GM18861 (cell line): ENCODE results near the gene HSPA1A.
"Not testable (repeated sequence)": the region's sequence is repeated elsewhere in the genome, so short reads cannot be mapped to it uniquely, and the experiment has no call there.

Source experiments
- ATAC-seq: cut with Tn5 transposase; IDR thresholded peaks from one replicate; pipeline ENCODE4 v1.9.1; 2021; ENCODE audit not compliant: unreplicated experiment

HSPA1A gene

DNA sequence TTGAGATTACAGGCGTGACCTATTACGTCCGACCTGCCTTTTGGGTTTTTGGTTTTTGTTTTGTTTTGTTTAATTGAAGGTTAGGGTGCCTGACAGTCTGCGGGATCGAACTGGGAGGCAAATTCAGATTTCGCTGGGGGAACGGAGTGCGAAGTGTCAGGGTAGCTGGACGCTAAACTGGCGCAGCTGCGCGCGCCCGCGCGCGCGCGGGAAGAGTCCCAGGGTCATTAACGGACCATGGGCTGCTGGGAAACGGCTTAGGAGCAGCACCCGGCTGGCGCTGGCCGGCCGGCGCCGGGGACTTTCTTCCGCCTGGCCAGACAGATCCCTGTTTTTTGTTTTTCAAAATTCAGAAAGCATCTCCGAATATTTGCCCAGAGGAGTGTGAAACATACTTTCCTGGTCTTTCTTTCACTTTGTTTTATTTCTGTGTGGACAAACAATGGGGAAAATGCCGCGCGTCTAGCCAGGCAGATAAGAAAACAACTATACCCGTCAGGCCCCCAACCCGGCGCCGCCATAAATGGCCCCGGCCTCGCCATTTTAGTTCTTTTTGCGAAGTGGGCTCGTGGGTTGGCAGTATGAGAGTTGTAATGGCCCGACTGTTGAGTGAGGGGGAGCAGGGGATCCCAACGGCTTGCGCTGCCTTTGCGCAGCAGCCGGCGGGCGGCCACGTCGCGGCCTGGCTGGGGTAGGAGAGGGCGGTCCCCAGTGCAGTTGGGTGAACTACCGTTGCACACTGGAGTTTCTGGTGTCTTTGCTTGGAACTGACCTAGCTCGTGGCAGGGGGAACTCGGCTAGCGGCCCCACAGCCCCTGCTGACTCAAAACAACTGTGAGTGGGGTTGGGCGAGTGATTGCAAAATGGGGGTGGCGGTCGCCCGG is 19.3 kb downstream of the HSPA1A start:
- ATAC-seq: no peak

DNA sequence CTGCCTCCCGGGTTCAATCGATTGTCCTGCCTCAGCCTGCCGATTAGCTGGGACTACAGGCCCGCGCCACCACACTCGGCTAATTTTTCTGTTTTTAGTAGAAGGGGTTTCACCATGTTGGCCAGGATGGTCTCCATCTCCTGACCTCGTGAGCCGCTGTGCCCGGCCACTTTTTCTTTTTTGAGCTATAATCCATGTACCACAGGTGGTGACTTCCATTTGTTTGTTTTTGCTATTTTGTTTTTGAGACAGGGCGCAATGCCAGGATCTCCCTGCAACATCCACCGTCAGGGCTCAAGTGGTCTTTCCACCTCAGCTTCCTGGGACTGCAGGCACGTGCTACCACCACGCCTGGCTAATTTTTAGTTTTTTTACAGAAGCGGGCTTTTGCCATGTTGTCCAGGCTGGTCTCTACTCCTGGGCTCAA is 20.7 kb downstream of the HSPA1A start:
- ATAC-seq: no peak

DNA sequence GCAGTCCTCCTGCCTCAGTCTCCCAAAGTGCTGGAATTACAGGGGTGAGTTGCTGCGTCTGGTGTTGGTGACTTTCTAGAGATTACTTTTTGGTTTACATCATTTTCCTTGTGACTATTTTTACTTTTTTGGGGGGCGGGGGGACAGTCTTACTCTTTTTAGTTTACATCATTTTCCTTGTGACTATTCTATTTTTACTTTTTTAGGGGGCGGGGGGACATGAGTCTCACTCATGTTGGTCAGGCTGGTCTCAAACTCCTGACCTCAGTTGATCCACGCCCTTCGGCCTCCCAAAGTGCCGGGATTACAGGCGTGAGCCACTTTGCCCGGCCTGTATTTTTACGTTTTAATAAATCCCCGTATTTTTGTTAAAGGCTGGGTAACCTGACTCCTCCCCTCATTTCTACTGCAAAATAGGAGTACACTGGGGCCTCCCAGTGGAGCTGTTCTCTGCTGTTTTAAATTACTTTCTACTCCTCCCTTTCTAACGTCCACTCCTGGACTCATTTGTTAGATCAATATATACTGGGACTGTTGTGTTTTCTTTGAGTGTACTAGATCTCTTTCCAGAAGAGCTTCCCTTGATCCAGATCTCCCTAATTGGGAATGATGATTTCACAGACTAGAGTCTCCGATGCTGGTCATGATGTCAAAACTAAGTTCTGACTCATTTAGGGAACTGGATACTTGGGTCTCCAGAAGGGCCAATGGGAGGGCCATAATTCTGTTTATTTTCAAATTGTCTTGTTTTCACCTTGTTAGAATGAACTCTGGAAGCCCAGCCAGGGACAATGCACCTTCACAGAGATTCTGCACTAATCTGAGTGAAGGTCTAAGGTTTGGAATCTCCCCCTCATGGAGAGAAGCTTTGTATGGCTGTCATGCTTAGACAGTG is 21.4 kb downstream of the HSPA1A start:
- ATAC-seq: no peak

DNA sequence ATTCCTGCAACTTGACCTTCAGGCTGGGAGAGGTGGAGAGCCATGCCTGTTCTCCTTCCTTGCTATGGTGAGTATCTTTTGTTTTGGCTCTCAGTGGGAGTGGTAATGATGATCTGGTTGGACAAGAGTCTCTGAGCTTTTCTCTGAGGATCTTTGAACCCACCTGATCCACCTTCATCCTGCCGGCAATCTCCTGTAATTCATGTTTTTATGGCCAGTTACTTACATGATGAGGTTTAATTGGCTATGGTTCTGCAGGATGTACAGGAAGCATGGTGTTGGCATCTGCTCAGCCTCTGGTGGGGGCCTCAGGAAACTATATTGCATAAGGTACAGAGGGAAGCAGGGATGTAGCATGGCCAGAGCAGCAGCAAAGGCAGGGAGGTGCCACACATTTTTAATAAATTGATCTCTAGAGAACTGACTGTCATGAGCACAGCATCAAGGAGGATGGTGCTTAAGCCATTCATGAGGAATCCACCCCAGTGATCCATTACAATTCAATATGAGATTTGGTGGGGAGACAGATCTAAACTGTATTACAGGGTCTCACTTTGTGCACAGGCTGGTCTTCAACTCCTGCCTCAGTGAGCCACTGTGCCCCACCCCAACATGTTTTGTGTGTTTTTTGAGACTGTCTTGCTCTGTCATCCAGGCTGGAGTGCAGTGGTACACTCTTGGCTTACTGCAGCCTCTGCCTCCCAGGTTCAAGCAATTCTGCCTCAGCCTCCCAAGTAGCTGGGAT is 22.2 kb downstream of the HSPA1A start:
- ATAC-seq: no peak

DNA sequence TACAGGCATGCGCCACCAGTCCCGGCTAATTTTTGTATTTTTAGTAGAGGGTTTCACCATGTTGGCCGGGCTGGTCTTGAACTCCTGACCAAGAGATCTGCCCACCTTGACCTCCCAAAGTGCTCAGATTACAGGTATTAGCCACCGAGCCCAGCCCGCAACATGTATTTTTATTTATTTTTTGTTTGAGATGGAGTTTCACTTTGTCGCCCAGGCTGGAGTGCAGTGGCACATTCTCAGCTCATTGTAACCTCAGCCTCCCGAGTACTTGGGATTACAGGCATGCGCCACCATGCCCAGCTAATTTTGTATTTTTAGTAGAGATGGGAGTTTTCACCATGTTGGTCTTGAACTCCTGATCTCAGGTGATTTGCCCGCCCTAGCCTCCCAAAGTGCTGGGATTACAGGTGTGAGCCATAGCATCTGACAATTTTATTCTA is 22.8 kb downstream of the HSPA1A start:
- ATAC-seq: not testable (repeated sequence)

DNA sequence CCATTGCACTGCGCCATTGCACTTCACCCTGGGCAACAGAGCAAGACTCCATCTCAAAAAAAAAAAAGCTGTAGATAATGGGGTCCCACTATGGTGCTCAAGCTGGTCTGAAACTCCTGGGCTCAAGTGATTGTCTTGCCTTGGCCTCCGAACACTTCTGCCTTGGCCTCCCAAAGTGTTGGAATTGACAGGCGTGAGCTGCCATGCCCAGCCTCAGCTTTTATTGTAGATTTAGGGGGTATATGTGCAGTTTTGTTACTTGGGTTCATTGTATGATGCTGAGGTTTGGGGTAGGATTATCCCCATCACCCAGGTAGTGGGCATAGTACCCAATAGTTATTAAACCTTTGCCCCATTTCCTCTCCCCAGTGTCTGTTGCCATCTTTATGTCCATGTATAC is 23.6 kb downstream of the HSPA1A start:
- no peak for ATAC-seq

DNA sequence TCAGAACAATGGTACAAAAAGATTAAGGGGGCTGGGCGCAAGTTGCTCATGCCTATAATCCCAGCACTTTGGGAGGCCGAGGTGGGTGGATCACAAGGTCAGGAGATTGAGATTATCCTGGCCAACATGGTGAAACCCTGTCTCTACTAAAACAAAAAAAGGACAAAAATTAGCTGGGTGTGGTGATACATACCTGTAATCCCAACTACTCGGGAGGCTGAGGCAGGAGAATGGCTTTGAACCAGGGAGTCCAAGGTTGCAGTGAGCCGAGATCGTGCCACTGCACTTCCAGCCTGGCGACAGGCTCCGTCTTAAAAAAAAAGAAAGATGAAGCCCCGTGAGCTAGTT is 24.4 kb downstream of the HSPA1A start:
- not testable (repeated sequence) for ATAC-seq

DNA sequence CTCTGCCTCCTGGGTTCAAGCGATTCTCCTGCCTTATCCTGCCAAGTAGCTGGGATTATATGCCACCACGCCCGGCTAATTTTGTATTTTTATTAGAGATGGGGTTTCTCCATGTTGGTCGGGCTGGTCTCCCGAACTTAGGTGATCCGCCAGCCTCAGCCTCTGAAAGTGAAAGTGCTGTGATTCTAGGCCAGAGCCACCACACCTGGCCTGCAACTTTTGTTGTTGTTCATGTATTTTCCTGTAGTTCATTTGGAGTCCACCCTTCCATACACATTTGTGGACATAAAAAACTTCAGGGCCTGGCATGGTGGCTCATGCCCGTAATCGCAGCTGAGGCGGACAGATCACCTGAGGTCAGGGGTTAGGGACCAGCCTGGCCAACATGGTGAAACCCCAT is 26.7 kb downstream of the HSPA1A start:
- no peak for ATAC-seq

DNA sequence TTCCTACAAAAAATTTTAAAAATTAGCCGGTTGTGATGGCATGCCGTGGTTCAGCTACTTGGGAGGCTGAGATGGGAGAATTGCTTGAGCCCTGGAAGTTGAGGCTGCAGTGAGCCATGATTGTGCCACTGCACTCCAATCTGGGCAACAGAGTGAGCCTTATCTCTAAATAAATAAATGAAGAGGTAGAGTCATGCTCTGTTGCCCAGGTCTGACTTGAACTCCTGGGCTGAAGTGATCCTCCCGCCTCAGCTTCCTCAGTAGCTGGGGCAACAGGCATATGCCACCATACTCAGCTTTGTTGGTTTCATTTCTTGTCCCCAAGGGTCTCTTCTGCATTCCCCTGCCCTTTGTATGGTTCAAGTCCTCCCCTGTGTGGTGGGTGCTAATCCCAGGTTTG is 29.2 kb downstream of the HSPA1A start:
- ATAC-seq: no peak

DNA sequence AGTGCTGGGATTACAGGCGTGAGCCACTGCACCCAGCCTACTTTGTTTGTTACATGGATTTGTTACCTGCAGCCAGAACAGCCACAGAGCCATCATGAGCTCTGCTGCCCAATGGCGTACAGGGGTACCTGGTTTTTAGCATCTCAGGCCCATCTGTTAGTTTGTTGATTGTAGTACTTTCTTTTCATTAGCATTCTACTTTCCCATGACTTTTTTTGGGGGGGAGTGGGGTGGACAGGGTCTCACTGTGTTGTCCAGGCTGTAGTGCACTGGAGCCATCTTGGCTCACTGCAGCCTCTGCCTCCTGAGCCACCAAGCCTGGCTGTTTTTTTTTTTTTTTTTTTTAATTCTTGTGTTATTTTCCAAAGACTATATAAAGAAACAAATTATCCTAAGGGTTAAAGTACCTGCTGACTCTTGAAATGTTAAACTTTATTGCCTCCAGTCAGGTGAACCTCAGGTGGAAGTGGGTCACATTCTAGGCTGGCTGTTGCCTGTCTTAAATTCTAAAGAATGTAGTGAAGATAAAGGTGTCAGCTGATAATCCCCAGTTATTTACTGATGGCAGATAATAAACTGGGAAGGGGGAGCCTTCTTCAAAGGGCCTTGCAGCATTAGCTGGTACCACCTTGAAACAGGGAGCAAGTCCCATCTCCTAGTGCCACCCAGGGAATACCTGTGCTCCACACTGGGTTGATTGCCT is 32.1 kb downstream of the HSPA1A start:
- ATAC-seq: no peak

DNA sequence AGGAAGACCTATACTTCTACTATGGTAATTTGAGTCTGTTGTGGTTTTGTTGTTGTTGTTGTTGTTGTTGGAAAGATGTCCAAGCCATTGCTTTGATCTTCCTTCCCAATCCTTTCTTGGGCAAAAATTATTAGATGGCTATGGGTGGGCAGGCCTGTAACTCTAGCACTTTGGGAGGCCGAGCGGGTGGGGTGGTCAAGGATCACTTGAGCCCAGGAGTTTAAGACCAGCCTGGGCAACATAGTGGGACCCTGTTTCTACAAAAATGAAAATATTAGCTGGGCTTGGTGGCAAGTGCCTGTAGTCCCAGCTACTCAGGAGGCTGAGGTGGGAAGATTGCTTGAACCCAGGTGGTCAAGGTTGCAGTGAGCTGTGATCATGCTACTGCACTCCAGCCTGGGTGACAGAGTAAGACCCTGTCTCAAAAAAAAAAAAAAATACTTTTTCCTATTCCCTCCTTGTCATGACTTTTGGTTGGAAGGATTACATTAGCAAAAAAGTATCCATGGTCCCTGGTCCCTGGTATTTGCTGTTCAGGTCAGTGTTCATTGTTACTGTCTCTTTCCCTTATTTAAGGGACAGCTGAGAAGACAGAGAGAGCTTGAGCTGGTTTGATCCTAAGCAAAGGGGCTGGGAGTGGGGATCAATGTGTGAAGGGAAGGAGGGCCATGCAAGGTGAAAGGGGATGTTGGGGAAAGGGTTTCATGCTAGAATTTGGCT is 35.6 kb downstream of the HSPA1A start:
- no peak for ATAC-seq

DNA sequence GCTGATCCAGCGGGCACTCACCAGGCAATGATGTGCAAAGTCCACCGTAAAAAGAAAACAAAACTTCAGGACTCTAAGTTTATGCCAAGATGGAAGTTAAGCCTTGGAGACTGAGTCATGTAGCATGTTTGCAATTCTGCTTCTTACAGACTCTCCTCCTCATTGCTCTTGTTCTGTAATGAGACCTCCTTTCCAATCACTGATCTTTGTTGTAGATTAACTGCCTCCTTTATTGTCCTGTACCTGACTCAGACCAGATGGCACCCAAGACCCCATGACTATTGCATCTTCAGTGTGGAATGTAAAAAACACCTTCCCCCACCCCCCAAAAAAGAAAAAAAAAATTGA is 36.1 kb downstream of the HSPA1A start:
- ATAC-seq: no peak

DNA sequence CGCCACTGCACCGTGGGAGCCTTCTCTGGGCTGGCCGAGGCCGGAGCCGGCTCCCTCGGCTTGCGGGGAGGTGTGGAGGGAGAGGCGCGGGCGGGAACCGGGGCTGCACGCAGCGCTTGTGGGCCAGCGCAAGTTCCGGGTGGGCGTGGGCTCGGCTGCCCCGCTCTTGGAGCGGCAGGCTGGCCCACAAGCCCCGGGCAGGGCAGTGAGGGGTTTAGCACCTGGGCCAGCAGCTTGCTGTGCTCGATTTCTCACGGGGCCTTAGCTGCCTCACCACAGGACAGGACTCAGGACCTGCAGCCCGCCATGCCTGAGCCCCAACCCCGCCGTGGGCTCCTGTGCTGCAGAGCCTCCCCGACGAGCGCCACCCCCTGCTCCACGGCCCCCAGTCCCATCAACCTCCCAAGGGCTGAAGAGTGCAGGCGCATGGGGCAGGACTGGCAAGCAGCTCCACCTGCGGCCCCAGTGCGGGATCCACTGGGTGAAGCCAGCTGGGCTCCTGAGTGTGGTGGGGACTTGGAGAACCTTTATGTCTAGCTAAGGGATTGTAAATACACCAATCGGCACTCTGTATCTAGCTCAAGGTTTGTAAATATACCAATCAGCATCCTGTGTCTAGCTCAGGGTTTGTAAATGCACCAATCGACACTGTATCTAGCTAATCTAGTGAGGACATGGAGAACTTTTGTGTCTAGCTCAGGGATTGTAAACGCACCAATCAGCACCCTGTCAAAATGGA is 36.8 kb downstream of the HSPA1A start:
- ATAC-seq: not testable (repeated sequence)

DNA sequence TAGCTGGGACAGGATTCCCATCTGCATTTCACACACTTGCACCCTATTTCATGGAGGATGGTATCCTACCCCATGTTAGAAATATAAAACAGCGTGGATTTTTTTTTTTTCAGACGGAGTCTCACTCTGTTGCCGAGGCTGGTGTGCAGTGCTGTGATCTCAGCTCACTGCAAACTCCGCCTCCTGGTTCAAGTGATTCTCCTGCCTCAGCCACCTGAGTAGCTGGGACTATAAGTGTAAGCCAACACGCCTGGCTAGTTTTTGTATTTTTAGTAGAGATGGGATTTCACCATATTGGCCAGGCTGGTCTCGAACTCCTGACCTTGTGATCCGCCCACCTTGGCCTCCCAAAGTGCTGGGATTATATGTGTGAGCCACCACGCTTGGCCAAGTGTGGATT is 42.4 kb downstream of the HSPA1A start:
- not testable (repeated sequence) for ATAC-seq

DNA sequence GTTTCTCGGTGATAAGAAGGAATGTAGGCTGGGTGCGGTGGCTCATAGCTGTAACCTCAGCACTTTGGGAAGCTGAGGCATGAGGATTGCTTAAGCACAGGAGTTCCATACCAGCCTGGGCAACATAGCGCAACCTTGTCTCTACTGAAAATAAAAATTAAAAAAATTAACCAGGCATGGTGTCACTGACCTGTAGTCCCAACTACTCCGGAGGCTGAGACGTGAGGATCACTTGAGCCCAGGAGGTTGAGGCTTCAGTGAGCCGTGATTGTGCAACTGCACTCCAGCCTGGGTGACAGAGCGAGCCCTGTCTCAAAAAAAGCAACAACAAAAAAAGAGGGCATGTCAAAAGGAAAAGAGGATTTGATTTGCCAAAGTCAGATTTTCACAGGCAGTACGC is 43.4 kb downstream of the HSPA1A start:
- no peak for ATAC-seq

DNA sequence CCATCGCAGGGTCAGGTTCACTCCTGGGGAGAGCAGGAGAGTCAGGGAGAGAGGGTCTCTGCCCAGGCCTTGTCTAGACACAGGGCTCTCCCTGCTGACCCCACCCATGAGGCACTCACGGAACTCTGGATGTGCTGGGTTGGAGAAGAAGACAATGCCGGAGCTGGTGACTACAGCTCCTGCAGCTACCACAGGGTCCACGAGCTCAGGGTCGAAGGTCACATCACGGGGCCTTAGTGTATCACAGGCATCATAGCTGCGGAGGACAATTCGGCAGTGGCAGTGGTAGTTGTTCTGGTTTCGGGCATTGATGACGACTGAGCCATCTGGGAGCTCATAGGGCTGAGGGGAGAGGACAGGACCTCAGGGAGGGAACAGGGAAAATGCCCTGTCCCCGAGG is 44.6 kb downstream of the HSPA1A start:
- ATAC-seq: no peak

DNA sequence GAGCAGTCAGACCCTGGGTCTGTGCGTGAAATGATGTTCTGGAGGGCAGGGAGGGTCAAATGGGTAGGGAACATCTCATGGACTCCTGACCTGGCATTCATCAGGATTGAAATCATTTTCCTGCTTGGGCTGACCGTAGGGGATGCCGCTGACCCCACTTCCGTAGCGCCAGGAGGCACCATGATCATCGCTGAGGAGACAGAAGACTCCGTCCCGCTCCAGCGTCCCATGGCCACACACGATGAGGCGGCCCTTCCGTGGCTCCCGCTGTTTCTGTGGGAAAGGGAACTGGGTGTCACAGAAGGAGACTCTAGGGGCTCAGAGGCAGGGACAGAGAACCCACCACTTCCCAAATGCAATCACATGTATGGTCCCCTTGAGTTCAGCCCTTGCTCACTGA is 45.0 kb downstream of the HSPA1A start:
- no peak for ATAC-seq

DNA sequence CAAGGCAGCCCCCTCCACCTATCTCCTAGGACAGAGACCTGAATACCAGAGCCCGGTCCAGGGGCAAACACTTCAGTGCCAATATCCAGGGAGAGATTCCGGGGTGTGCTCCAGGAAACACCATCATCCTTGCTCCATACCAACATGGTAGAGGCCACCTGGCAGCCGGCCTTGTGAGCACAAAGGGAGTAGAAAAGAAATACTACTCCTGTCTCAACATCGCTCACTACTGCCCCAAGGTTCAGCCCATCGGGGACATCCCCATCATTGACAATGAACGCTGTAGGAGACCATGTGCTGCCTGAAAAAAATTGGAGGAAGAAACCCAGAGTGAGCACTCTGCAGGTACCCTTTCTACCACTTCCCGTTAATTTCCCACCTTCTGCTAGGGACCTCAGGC is 45.8 kb downstream of the HSPA1A start:
- ATAC-seq: no peak

DNA sequence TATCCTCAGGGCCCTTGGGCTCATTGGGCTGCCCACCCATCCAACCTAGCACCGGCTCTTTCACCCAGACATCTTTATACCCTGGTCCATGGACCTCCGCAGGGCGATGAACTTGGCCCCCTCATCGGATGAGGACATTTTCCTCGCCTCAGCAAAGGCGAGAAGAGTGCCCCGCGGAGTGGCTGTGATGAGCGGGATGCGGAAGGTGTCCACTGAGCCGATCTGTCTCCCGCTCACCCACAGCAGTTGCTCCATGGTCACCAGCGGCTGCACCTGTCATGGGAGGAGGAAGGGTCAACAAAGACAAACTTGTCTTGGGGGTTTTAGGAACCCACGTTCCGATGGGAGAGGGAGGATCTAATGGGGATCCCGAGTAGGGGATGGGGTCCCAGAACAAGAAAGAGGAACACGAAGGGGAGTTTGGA is 46.6 kb downstream of the HSPA1A start:
- no peak for ATAC-seq
